Upper lobe of right lung (tissue), 1 donor: ENCODE measurements around the gene PKDCC. TPM values are rescaled to one million over a fixed set of nuclear protein-coding genes. Genes with fewer than 3 reads are reported as not detected.

Experiments
- ATAC-seq: fragments of 200-7000 bp; cut with Tn5 transposase; one replicate; pipeline ENCODE4 v1.9.1; 2020; ENCODE audit warnings: mild to moderate bottlenecking, moderate library complexity
- DNase-seq: peaks from one replicate; pipeline ENCODE4 v3.0.0-alpha.2; 2020
- H3K27ac ChIP-seq: fragments of 200-600 bp; one replicate; pipeline ENCODE4 v1.8.0; 2022
- H3K27me3 ChIP-seq: fragments of 200-600 bp; one replicate; pipeline ENCODE4 v1.8.0; 2022; ENCODE audit warnings: mild to moderate bottlenecking
- H3K36me3 ChIP-seq: fragments of 200-600 bp; one replicate; pipeline ENCODE4 v1.8.0; 2022
- H3K4me1 ChIP-seq: fragments of 200-600 bp; one replicate; pipeline ENCODE4 v1.8.0; 2022
- H3K4me3 ChIP-seq: fragments of 200-600 bp; one replicate; pipeline ENCODE4 v1.8.0; 2022; ENCODE audit warnings: mild to moderate bottlenecking
- H3K9me3 ChIP-seq: fragments of 200-600 bp; one replicate; pipeline ENCODE4 v1.8.0; 2022
- CTCF ChIP-seq: fragments of 200-600 bp; IDR thresholded peaks from one replicate; pipeline ENCODE4 v1.8.0; 2022; ENCODE audit warnings: antibody characterized with exemption
- intact Hi-C: fragments of 100-400 bp; cut with DNase I; formaldehyde crosslinking; loops from one replicate; pipeline ENCODE4 v1.11.0; 2022
- total RNA-seq: library from RNA; stranded (reverse); fragmentation: NEBNext Ultra II Directional; extraction: Animal tissue kit (Norgen Biotek cat#: 25700); gene quantifications from one replicate; pipeline ENCODE4 v1.2.1, GENCODE V29; 2021
- donor health status: DM: no; HTN: yes; CAD: no; lungs with severe emphysema.

Gene PKDCC
- total RNA-seq, 1 donor from 2014 or later = 65.5 TPM

GRCh38 chr2:42012137-42012536 lies 35.7 kb upstream of the PKDCC start:
- intact Hi-C loops = no loop called here
- DNase-seq (no peak), ATAC-seq (no peak)
- no peaks in the 10 kb centered on the region for H3K9me3 ChIP-seq
- no peaks in the 10 kb centered on the region for H3K36me3 ChIP-seq
- H3K27me3 ChIP-seq = no peaks in the 10 kb centered on the region
- no peak overlapping the region for H3K27ac ChIP-seq
- no peak for TF ChIP-seq CTCF
- H3K4me1 ChIP-seq = no peaks in the 10 kb centered on the region
- no peak overlapping the region for H3K4me3 ChIP-seq

GRCh38 chr2:42012651-42013050 lies 35.2 kb upstream of the PKDCC start:
- H3K4me1 ChIP-seq = no peaks in the 10 kb centered on the region
- no peaks in the 10 kb centered on the region for H3K27me3 ChIP-seq
- DNase-seq (no peak), ATAC-seq (no peak)
- no peak overlapping the region for H3K4me3 ChIP-seq
- H3K27ac ChIP-seq = no peak overlapping the region
- H3K9me3 ChIP-seq = no peaks in the 10 kb centered on the region
- intact Hi-C loops = no loop called here
- no peaks in the 10 kb centered on the region for H3K36me3 ChIP-seq
- TF ChIP-seq CTCF = no peak

- ATAC-seq (no peak), DNase-seq (no peak)
- Histone ChIP-seq H3K27ac (no peak overlapping the region), H3K36me3 (no peaks in the 10 kb centered on the region), H3K4me3 (no peak overlapping the region), H3K9me3 (no peaks in the 10 kb centered on the region), H3K27me3 (no peaks in the 10 kb centered on the region), H3K4me1 (no peaks in the 10 kb centered on the region)
- intact Hi-C loops = no loop called here
- no peak for TF ChIP-seq CTCF
Measured at GRCh38 chr2:42013409-42013808, 34.4 kb upstream of the PKDCC start.

GRCh38 chr2:42021464-42021863 lies 26.4 kb upstream of the PKDCC start:
- Histone ChIP-seq H3K27me3 (no peaks in the 10 kb centered on the region), H3K36me3 (no peaks in the 10 kb centered on the region), H3K4me1 (no peaks in the 10 kb centered on the region), H3K27ac (no peak overlapping the region), H3K4me3 (no peak overlapping the region), H3K9me3 (no peaks in the 10 kb centered on the region)
- no peak for TF ChIP-seq CTCF
- DNase-seq (no peak), ATAC-seq (no peak)
- intact Hi-C loops = no loop called here

GRCh38 chr2:42025151-42025582 lies 22.7 kb upstream of the PKDCC start:
- Histone ChIP-seq H3K9me3 (no peaks in the 10 kb centered on the region), H3K36me3 (no peaks in the 10 kb centered on the region), H3K27me3 (no peaks in the 10 kb centered on the region), H3K4me3 (no peak overlapping the region), H3K4me1 (no peaks in the 10 kb centered on the region), H3K27ac (no peak overlapping the region)
- intact Hi-C loops = no loop called here
- no peak for TF ChIP-seq CTCF
- DNase-seq (no peak), ATAC-seq (no peak)

- DNase-seq (no peak), ATAC-seq (no peak)
- Histone ChIP-seq H3K4me1 (no peaks in the 10 kb centered on the region), H3K27me3 (no peaks in the 10 kb centered on the region), H3K36me3 (no peaks in the 10 kb centered on the region), H3K9me3 (no peaks in the 10 kb centered on the region), H3K27ac (no peak overlapping the region), H3K4me3 (no peak overlapping the region)
- intact Hi-C loops = no loop called here
- TF ChIP-seq CTCF = no peak
Measured at GRCh38 chr2:42026272-42026671, 21.5 kb upstream of the PKDCC start.
